Keratinocyte (primary cell): ENCODE data around the gene TRIP13. TPM values are rescaled to one million over a fixed set of nuclear protein-coding genes. Genes with fewer than 3 reads are reported as not detected.

Experiments
- DNase-seq: peaks from one replicate; pipeline ENCODE4 v3.0.0-alpha.2; 2011; ENCODE audit warnings: low read depth, missing footprints, low spot score
- FAIRE-seq: peaks from 2 replicates; lab custom pipeline; 2011; peaks lifted over from hg19 to GRCh38; lab: Jason Lieb, UNC
- H2AFZ ChIP-seq: 2 replicates; pipeline ENCODE4 v1.6.0; 2012; ENCODE audit warnings: low read length, control low read depth, inconsistent platforms; ENCODE audit not compliant: control insufficient read depth
- H3K27ac ChIP-seq: 2 replicates; pipeline ENCODE4 v1.5.1; 2011; ENCODE audit warnings: low read length; ENCODE audit not compliant: control insufficient read depth, insufficient read depth
- H3K27me3 ChIP-seq: 3 replicates; pipeline ENCODE4 v1.6.0; 2011; ENCODE audit warnings: low read length; ENCODE audit not compliant: control insufficient read depth, insufficient read depth; ENCODE audit errors: extremely low read depth
- H3K36me3 ChIP-seq, 2 experiments: 2 replicates in 1 of 2; 3 replicates in 1 of 2; pipeline ENCODE4 v1.5.1; 2011; ENCODE audit warnings: low read length in 2 of 2, mild to moderate bottlenecking in 1 of 2; ENCODE audit not compliant: control insufficient read depth in 2 of 2, insufficient read depth in 2 of 2; ENCODE audit errors: extremely low read depth in 1 of 2
- H3K4me1 ChIP-seq: 3 replicates; pipeline ENCODE4 v1.5.1; 2011; ENCODE audit warnings: low read length; ENCODE audit not compliant: control insufficient read depth, insufficient read depth; ENCODE audit errors: extremely low read depth
- H3K4me2 ChIP-seq: 3 replicates; pipeline ENCODE4 v1.6.0; 2011; ENCODE audit warnings: low read depth, low read length; ENCODE audit not compliant: control insufficient read depth, insufficient read depth; ENCODE audit errors: extremely low read depth
- H3K4me3 ChIP-seq, 3 experiments: fragments of 200-600 bp in 1 of 3; sonication (generic) in 1 of 3; 2 replicates in 2 of 3; 3 replicates in 1 of 3; pipeline ENCODE4 v1.5.1; 2011 to 2016; ENCODE audit warnings: low read length in 3 of 3, mild to moderate bottlenecking in 3 of 3, control low read depth in 2 of 3, inconsistent platforms in 1 of 3, low read depth in 1 of 3, mixed read lengths in 1 of 3, mixed run types in 1 of 3, moderate library complexity in 1 of 3; ENCODE audit not compliant: control insufficient read depth in 2 of 3, insufficient read depth in 2 of 3; ENCODE audit errors: extremely low read depth in 1 of 3
- H3K79me2 ChIP-seq: 2 replicates; pipeline ENCODE4 v1.6.0; 2012; ENCODE audit warnings: low read length; ENCODE audit not compliant: control insufficient read depth, insufficient read depth
- H3K9ac ChIP-seq: 3 replicates; pipeline ENCODE4 v1.6.0; 2011; ENCODE audit warnings: low read length; ENCODE audit not compliant: control insufficient read depth, insufficient read depth; ENCODE audit errors: extremely low read depth
- H3K9me1 ChIP-seq: 3 replicates; pipeline ENCODE4 v1.6.0; 2011; ENCODE audit warnings: low read length; ENCODE audit not compliant: control insufficient read depth, insufficient read depth; ENCODE audit errors: extremely low read depth
- H3K9me3 ChIP-seq: 2 replicates; pipeline ENCODE4 v1.5.1; 2012; ENCODE audit warnings: low read depth, low read length; ENCODE audit not compliant: control insufficient read depth
- H4K20me1 ChIP-seq: 3 replicates; pipeline ENCODE4 v1.6.0; 2011; ENCODE audit warnings: low read length; ENCODE audit not compliant: control insufficient read depth, insufficient read depth; ENCODE audit errors: extremely low read depth
- CTCF ChIP-seq, 3 experiments: IDR thresholded peaks in 1 of 3; conservative IDR thresholded peaks in 1 of 3; optimal IDR thresholded peaks in 1 of 3; 2 replicates in 2 of 3; 3 replicates in 1 of 3; pipeline versions ENCODE3 to v1.5.1; 2011; ENCODE audit warnings: low read length in 3 of 3, mild to moderate bottlenecking in 3 of 3, moderate library complexity in 2 of 3, control low read depth in 1 of 3, inconsistent platforms in 1 of 3; ENCODE audit not compliant: insufficient read depth in 2 of 3; ENCODE audit errors: extremely low read depth in 1 of 3
- EZH2 ChIP-seq: IDR thresholded peaks from one replicate; pipeline ENCODE4 v1.6.1; 2012; ENCODE audit warnings: inconsistent platforms, mild to moderate bottlenecking, low read length, moderate library complexity
- dilution Hi-C: fragments of 300-500 bp; cut with MboI; formaldehyde crosslinking; loops from one replicate; pipeline ENCODE4 v1.7.0; 2020; ENCODE audit warnings: low sequenced_read_pairs; ENCODE audit not compliant: extremely low pct_ligation_motif_present
- polyA plus RNA-seq, 5 experiments: library from polyadenylated mRNA; depleted of rRNA in 3 of 5; stranded (reverse) in 3 of 5; stranded (forward) in 1 of 5; unstranded in 1 of 5; fragments of >200 nt; gene quantifications; 1 replicate in 1 of 5; 2 replicates in 3 of 5; 3 replicates in 1 of 5; pipeline versions ENCODE4 v1.2.1 to v1.2.3, GENCODE V29; 2011 to 2012; ENCODE audit warnings: missing spikeins in 2 of 5, low read depth in 1 of 5, low replicate concordance in 1 of 5

TRIP13 gene
- polyA plus RNA-seq, 1 donor (not counting 4 experiments of a cell fraction or from before 2014, with no cell fraction given), result 37.8 TPM

- Histone ChIP-seq H3K4me1 (no peaks in the 10 kb centered on the region), H4K20me1 (no peaks in the 10 kb centered on the region), H3K9ac (no peak overlapping the region), H3K79me2 (no peaks in the 10 kb centered on the region), H3K27me3 (peaks cover 43% of the 10 kb centered on the region), H2AFZ (no peak overlapping the region), H3K27ac (no peak overlapping the region), H3K36me3 (no peaks in the 10 kb centered on the region), H3K4me3 (no peak overlapping the region), H3K9me3 (no peaks in the 10 kb centered on the region), H3K9me1 (no peaks in the 10 kb centered on the region), H3K4me2 (no peak overlapping the region)
- TF ChIP-seq CTCF (optimal IDR thresholded peaks at IDR 0.05 in 1 of 3, IDR thresholded peaks at IDR 0.05 in 1 of 3, conservative IDR thresholded peaks at IDR 0.05 in 1 of 3; ENCODE audit: extremely low read depth in 1 of 3, insufficient read depth in 2 of 3, low read length in 3 of 3) (no peak), EZH2 (no peak)
- dilution Hi-C loops, result no loop called here
- DNase-seq (no peak), FAIRE-seq (no peak)
These were observed 56.0 kb downstream of the TRIP13 start for GRCh38 chr5:948472-949274.

GRCh38 chr5:949275-949543 is 56.5 kb downstream of the TRIP13 start:
- no peak for DNase-seq
- Histone ChIP-seq H3K9me1 (no peaks in the 10 kb centered on the region), H4K20me1 (no peaks in the 10 kb centered on the region), H3K79me2 (no peaks in the 10 kb centered on the region), H3K9ac (no peak overlapping the region), H3K9me3 (no peaks in the 10 kb centered on the region), H3K27me3 (peaks cover 38% of the 10 kb centered on the region), H2AFZ (no peak overlapping the region), H3K4me1 (no peaks in the 10 kb centered on the region), H3K36me3 (no peaks in the 10 kb centered on the region), H3K4me2 (no peak overlapping the region), H3K4me3 (no peak overlapping the region), H3K27ac (no peak overlapping the region)
- no peak for FAIRE-seq
- TF ChIP-seq CTCF (optimal IDR thresholded peaks at IDR 0.05 in 1 of 3, IDR thresholded peaks at IDR 0.05 in 1 of 3, conservative IDR thresholded peaks at IDR 0.05 in 1 of 3; ENCODE audit: extremely low read depth in 1 of 3, insufficient read depth in 2 of 3, low read length in 3 of 3), result no peak
- no peak for TF ChIP-seq EZH2
- dilution Hi-C loops, result no loop called here
